PC-9 (cell line): ENCODE data around the gene ASIP. TPM values are rescaled to one million over a fixed set of nuclear protein-coding genes. Genes with fewer than 3 reads are reported as not detected.
"Not testable (repeated sequence)": the region's sequence is repeated elsewhere in the genome, so short reads cannot be mapped to it uniquely, and the experiment has no call there.

Source experiments
- BruUV-seq: library from RNA; stranded (reverse); fragments of 400-500 nt; replicated peaks from 2 replicates; lab custom pipeline; 2021; lab: Mats Ljungman, UMichigan
- CTCF ChIA-PET: fragments of 300-600 bp; sonication (Branson Sonifier 250); formaldehyde crosslinking; loops from one replicate; lab custom pipeline; 2022; ENCODE audit warnings: antibody characterized with exemption; lab: Charles Lee
- POLR2A ChIA-PET: fragments of 300-600 bp; sonication (Branson Sonifier 250); formaldehyde crosslinking; loops from one replicate; lab custom pipeline; 2022; ENCODE audit warnings: antibody characterized with exemption; ENCODE audit not compliant: unreplicated experiment; lab: Charles Lee
- DNase-seq, 2 experiments: peaks; one replicate each; pipeline versions ENCODE4 v3.0.0 to v3.0.0-alpha.2; 2015 to 2022; ENCODE audit warnings: mixed read lengths in 1 of 2
- H2AFZ ChIP-seq: fragments of 200-600 bp; sonication (generic); 2 replicates; pipeline ENCODE4 v1.8.1; 2017; ENCODE audit warnings: antibody characterized with exemption
- H3F3A ChIP-seq: fragments of 200-600 bp; sonication (generic); 2 replicates; pipeline ENCODE4 v1.8.1; 2017; ENCODE audit warnings: antibody characterized with exemption, mild to moderate bottlenecking, low read depth; ENCODE audit not compliant: insufficient read depth
- H3K27ac ChIP-seq: fragments of 200-600 bp; sonication (generic); 2 replicates; pipeline ENCODE4 v1.6.1; 2016; ENCODE audit warnings: mixed run types
- H3K27me3 ChIP-seq: fragments of 200-600 bp; sonication (generic); 2 replicates; pipeline ENCODE4 v1.6.1; 2016; ENCODE audit warnings: low read depth, mixed run types; ENCODE audit not compliant: insufficient read depth
- H3K36me3 ChIP-seq: fragments of 200-600 bp; sonication (generic); 2 replicates; pipeline ENCODE4 v1.6.1; 2016; ENCODE audit warnings: low read depth, mixed run types
- H3K4me1 ChIP-seq: fragments of 200-600 bp; sonication (generic); replicated peaks from 2 replicates; pipeline ENCODE4 v1.6.1; 2016; ENCODE audit warnings: mixed run types; ENCODE audit not compliant: insufficient read depth
- H3K4me2 ChIP-seq: fragments of 200-600 bp; sonication (generic); 2 replicates; pipeline ENCODE4 v1.6.1; 2017; ENCODE audit warnings: mixed run types
- H3K4me3 ChIP-seq: fragments of 200-600 bp; sonication (generic); 2 replicates; pipeline ENCODE4 v1.6.1; 2016; ENCODE audit warnings: mixed run types
- H3K79me2 ChIP-seq: fragments of 200-600 bp; sonication (generic); 2 replicates; pipeline ENCODE4 v1.6.1; 2017; ENCODE audit warnings: low read depth, mixed run types
- H3K9me2 ChIP-seq: fragments of 200-600 bp; sonication (generic); 2 replicates; pipeline ENCODE4 v1.8.1; 2017; ENCODE audit warnings: mild to moderate bottlenecking; ENCODE audit not compliant: insufficient read depth
- H3K9me3 ChIP-seq: fragments of 200-600 bp; sonication (generic); 2 replicates; pipeline ENCODE4 v1.8.1; 2016; ENCODE audit warnings: low read depth; ENCODE audit not compliant: insufficient read depth
- H4K20me1 ChIP-seq: fragments of 200-600 bp; sonication (generic); 2 replicates; pipeline ENCODE4 v1.8.1; 2017; ENCODE audit not compliant: insufficient read depth
- EZH2 ChIP-seq: fragments of 200-600 bp; sonication (generic); IDR thresholded peaks from 2 replicates; pipeline ENCODE4 v1.8.0; 2017; ENCODE audit warnings: antibody characterized with exemption, low read depth
- intact Hi-C: fragments of 100-400 bp; cut with micrococcal nuclease; formaldehyde crosslinking; loops from one replicate; pipeline ENCODE4 v1.10.0; 2022; ENCODE audit not compliant: unreplicated experiment
- total RNA-seq: library from RNA; stranded (reverse); gene quantifications from 2 replicates; pipeline ENCODE4 v1.2.3, GENCODE V29; 2021
- TF ChIP-seq, protein P1 (sequence below): fragments of 200-600 bp; sonication (generic); conservative IDR thresholded peaks from 2 replicates; pipeline ENCODE4 v1.6.1; 2017; ENCODE audit warnings: mixed run types, antibody characterized with exemption, mild to moderate bottlenecking, moderate library complexity

The ASIP gene
- total RNA-seq, 1 experiment from 2014 or later: not detected

DNA sequence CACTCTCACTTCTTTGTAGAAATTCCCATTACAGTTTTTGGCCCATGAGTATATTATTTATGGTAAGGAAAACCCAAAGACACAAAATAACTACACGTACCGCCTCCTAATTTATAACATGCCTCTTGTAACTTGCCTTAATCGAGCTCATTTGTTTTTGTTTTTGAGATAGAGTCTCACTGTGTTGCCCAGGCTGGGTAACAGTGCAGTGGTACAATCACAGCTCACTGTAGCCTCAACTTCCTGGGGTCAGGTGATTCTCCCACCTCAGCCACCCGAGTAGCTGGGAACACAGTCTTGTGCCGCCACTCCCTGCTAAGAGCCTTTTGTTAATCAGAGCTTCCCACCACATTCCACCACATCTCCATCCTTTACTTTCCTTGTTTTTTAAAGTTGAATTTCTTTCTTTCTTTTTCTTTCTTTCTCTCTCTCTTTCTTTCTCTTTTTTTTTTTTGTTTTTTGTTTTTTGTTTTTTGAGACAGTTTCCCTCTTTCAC, 15.5 kb downstream of the ASIP start:
- intact Hi-C loops: no loop called here
- CTCF ChIA-PET: interaction anchor here (0.6 to 1.6 kb wide), 3 partner anchors 66 to 513 kb away, joined by 4 to 8 read pairs (median 5); no protein-coding TSS in a partner anchor
- Histone ChIP-seq H4K20me1 (no peaks in the 10 kb centered on the region), H3K9me2 (no peaks in the 10 kb centered on the region), H3K36me3 (no peaks in the 10 kb centered on the region), H3K4me2 (no peak overlapping the region), H3K27me3 (no peaks in the 10 kb centered on the region), H2AFZ (no peak overlapping the region), H3K79me2 (no peaks in the 10 kb centered on the region), H3K4me1 (no peaks in the 10 kb centered on the region), H3K27ac (no peak overlapping the region), H3K4me3 (no peak overlapping the region), H3K9me3 (no peaks in the 10 kb centered on the region), H3F3A (peaks cover 8% of the 10 kb centered on the region; the same call in 1 of the 2 replicates)
- no TSS peak for BruUV-seq
- TF ChIP-seq, protein P1, sequence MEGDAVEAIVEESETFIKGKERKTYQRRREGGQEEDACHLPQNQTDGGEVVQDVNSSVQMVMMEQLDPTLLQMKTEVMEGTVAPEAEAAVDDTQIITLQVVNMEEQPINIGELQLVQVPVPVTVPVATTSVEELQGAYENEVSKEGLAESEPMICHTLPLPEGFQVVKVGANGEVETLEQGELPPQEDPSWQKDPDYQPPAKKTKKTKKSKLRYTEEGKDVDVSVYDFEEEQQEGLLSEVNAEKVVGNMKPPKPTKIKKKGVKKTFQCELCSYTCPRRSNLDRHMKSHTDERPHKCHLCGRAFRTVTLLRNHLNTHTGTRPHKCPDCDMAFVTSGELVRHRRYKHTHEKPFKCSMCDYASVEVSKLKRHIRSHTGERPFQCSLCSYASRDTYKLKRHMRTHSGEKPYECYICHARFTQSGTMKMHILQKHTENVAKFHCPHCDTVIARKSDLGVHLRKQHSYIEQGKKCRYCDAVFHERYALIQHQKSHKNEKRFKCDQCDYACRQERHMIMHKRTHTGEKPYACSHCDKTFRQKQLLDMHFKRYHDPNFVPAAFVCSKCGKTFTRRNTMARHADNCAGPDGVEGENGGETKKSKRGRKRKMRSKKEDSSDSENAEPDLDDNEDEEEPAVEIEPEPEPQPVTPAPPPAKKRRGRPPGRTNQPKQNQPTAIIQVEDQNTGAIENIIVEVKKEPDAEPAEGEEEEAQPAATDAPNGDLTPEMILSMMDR: no peak
- TF ChIP-seq EZH2: no peak
- DNase-seq: no peak
- POLR2A ChIA-PET: interaction anchor here (0.7 kb wide), 1 partner anchor 518 kb away, joined by 11 read pairs; no protein-coding TSS in a partner anchor

DNA sequence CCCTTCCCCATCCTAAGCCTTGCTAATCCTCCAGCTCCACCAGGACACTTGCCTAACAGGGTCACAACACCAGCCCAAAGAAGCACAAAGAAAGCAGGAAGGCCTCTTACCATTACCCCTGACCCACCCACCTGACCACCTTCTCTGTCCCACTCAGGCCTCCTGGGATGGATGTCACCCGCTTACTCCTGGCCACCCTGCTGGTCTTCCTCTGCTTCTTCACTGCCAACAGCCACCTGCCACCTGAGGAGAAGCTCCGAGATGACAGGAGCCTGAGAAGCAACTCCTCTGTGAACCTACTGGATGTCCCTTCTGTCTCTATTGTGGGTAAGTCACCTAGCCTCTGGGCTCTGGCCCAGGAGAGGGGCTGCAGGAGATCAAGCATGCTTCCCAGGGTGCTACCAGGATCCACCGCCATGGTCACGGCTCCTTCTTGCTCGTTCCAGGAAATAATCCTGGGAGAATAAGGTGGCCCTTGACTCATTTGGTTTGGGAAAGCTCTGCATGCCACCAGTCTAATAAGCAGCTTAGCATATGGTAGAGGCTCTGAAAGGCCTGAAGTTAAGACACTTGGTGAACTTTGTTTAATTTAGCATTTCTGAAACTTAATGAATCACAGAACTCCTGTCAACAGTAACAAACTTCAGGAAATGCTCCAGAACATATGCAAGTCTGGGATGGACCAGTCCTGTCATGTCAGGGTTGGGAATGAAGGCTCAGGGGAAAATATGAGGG, 19.2 kb downstream of the ASIP start:
- Histone ChIP-seq H2AFZ (no peak overlapping the region), H3K9me2 (no peaks in the 10 kb centered on the region), H3K4me3 (no peak overlapping the region), H3K36me3 (no peaks in the 10 kb centered on the region), H3K4me1 (no peaks in the 10 kb centered on the region), H3K27me3 (no peaks in the 10 kb centered on the region), H3K27ac (no peak overlapping the region), H3F3A (peaks cover 13% of the 10 kb centered on the region; the same call in 1 of the 2 replicates), H3K4me2 (no peak overlapping the region), H4K20me1 (no peaks in the 10 kb centered on the region), H3K9me3 (no peaks in the 10 kb centered on the region), H3K79me2 (no peaks in the 10 kb centered on the region)
- TF ChIP-seq EZH2: no peak
- TF ChIP-seq, protein P1: no peak
- ChIA-PET CTCF (interaction anchor here (1.0 kb wide), 1 partner anchor 447 kb away, joined by 3 read pairs; no protein-coding TSS in a partner anchor), POLR2A (no interaction called here)
- no peak for DNase-seq
- no TSS peak for BruUV-seq
- intact Hi-C loops: no loop called here

DNA sequence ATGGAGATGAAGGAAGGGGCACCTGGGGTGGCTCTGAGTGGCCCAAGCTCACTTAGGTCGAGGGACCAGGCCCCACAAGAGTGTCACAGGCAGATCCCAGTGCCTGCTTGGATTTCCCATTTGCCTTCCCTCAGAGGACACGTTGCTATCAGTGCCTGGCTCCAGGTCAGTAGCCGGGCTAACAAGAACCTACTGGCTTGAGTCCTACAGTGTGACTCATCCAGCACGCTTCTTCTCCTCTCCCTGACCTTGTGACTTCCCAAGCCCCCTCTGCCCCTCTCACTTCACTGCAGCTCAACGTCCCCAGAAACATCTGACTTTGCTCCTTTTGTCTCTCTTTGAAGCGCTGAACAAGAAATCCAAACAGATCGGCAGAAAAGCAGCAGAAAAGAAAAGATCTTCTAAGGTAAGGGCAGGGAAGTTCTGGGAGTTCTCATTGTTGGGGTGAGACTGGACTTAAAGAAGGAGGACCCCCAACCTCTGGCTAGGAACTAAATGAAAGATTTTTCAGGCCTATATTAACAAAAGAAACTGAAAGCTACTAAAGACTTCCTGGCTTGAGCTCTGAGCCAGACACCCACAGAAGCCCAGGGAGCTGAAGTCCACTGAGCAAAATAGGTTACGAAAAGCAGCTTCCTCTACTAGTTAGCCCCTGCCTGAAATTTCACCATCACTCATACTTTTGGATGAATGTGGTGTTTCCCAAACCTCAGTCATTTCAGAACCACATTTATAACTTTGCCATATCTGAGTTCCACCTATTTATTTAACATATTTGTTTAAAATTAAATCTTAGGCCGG, 21.5 kb downstream of the ASIP start:
- Histone ChIP-seq H3K9me3 (no peaks in the 10 kb centered on the region), H3K4me3 (no peak overlapping the region), H3K4me2 (no peak overlapping the region)

DNA sequence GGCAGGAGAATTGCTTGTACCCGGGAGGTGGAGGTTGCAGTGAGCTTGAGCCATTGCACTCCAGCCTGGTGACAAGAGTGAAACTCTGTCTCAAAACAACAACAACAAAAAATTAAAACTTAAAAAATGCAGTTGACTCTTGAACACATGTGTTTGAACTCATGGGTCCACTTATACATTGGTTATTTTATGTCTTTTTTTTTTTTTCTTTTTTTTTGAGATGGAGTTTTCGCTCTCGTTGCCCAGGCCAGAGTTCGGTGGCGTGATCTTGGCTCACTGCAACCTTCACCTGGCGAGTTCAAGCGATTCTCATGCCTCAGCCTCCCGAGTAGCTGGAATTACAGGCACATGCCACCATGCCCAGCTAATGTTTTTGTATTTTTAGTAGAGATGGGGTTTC, 22.2 kb downstream of the ASIP start:
- H3K27ac ChIP-seq, POLR2A ChIA-PET, H4K20me1 ChIP-seq, H2AFZ ChIP-seq, DNase-seq, H3K36me3 ChIP-seq, H3K9me2 ChIP-seq, H3K4me2 ChIP-seq, intact Hi-C loops, H3K79me2 ChIP-seq, H3K4me1 ChIP-seq, BruUV-seq, H3K27me3 ChIP-seq, H3K4me3 ChIP-seq, H3K9me3 ChIP-seq, CTCF ChIA-PET: not testable (repeated sequence)
- peaks cover 12% of the 10 kb centered on the region; the same call in 1 of the 2 replicates for H3F3A ChIP-seq

More for the DNA sequence above, 21.5 kb downstream of the ASIP start:
- no peak for DNase-seq
- Histone ChIP-seq H3K4me1 (no peaks in the 10 kb centered on the region), H3K9me2 (no peaks in the 10 kb centered on the region), H3K27me3 (no peaks in the 10 kb centered on the region), H2AFZ (no peak overlapping the region), H3K36me3 (no peaks in the 10 kb centered on the region), H4K20me1 (no peaks in the 10 kb centered on the region), H3K79me2 (no peaks in the 10 kb centered on the region), H3F3A (peaks cover 12% of the 10 kb centered on the region; the same call in 1 of the 2 replicates), H3K27ac (no peak overlapping the region)
- ChIA-PET CTCF (no interaction called here), POLR2A (no interaction called here)
- no TSS peak for BruUV-seq
- intact Hi-C loops: no loop called here
- TF ChIP-seq, protein P1: no peak
- TF ChIP-seq EZH2: no peak
